HUES6 (cell line): ENCODE data around the gene RNU6-7.

Source experiments
- H3K27ac ChIP-seq: 2 replicates; pipeline ENCODE4 v1.7.0; 2013; ENCODE audit warnings: low read depth, mild to moderate bottlenecking, low read length, inconsistent platforms
- H3K27me3 ChIP-seq: 2 replicates; pipeline ENCODE4 v1.6.1; 2013; ENCODE audit warnings: low read length; ENCODE audit not compliant: control insufficient read depth, insufficient read depth
- H3K36me3 ChIP-seq: 2 replicates; pipeline ENCODE4 v1.6.1; 2013; ENCODE audit warnings: low read length; ENCODE audit not compliant: control insufficient read depth, insufficient read depth
- H3K4me1 ChIP-seq: 2 replicates; pipeline ENCODE4 v1.6.1; 2013; ENCODE audit warnings: low read length; ENCODE audit not compliant: control insufficient read depth, insufficient read depth
- H3K4me3 ChIP-seq: 2 replicates; pipeline ENCODE4 v1.5.1; 2013; ENCODE audit warnings: low read depth, low read length
- H3K9ac ChIP-seq: one replicate; pipeline ENCODE4 v1.6.1; 2013; ENCODE audit warnings: mild to moderate bottlenecking, low read length
- H3K9me3 ChIP-seq: 2 replicates; pipeline ENCODE4 v1.6.1; 2013; ENCODE audit warnings: low read depth, low read length; ENCODE audit not compliant: control insufficient read depth, insufficient read depth

The RNU6-7 gene

GRCh38 chr14:32230695-32231280 lies 28.9 kb downstream of the RNU6-7 start:
- H3K4me1 ChIP-seq: no peaks in the 10 kb centered on the region
- H3K9ac ChIP-seq: no peak overlapping the region
- no peaks in the 10 kb centered on the region for H3K9me3 ChIP-seq
- no peaks in the 10 kb centered on the region for H3K27me3 ChIP-seq
- H3K27ac ChIP-seq: no peak overlapping the region
- H3K36me3 ChIP-seq: no peaks in the 10 kb centered on the region
- H3K4me3 ChIP-seq: no peak overlapping the region

- no peaks in the 10 kb centered on the region for H3K9me3 ChIP-seq
- H3K27me3 ChIP-seq: no peaks in the 10 kb centered on the region
- H3K27ac ChIP-seq: no peak overlapping the region
- no peak overlapping the region for H3K9ac ChIP-seq
- H3K4me1 ChIP-seq: no peaks in the 10 kb centered on the region
- H3K36me3 ChIP-seq: no peaks in the 10 kb centered on the region
- no peak overlapping the region for H3K4me3 ChIP-seq
These were observed 30.6 kb downstream of the RNU6-7 start for GRCh38 chr14:32232481-32232880.

GRCh38 chr14:32233260-32233659 lies 31.4 kb downstream of the RNU6-7 start:
- H3K4me1 ChIP-seq: no peaks in the 10 kb centered on the region
- no peak overlapping the region for H3K4me3 ChIP-seq
- no peak overlapping the region for H3K9ac ChIP-seq
- no peak overlapping the region for H3K27ac ChIP-seq
- H3K36me3 ChIP-seq: no peaks in the 10 kb centered on the region
- H3K27me3 ChIP-seq: no peaks in the 10 kb centered on the region
- H3K9me3 ChIP-seq: no peaks in the 10 kb centered on the region

- Histone ChIP-seq H3K9ac (no peak overlapping the region), H3K9me3 (peaks cover 13% of the 10 kb centered on the region), H3K36me3 (no peaks in the 10 kb centered on the region), H3K4me1 (no peaks in the 10 kb centered on the region), H3K27ac (no peak overlapping the region), H3K27me3 (no peaks in the 10 kb centered on the region), H3K4me3 (no peak overlapping the region)
These were observed 42.6 kb downstream of the RNU6-7 start for GRCh38 chr14:32244404-32244803.

GRCh38 chr14:32246751-32247150 lies 44.9 kb downstream of the RNU6-7 start:
- H3K4me3 ChIP-seq: no peak overlapping the region
- H3K9ac ChIP-seq: no peak overlapping the region
- H3K36me3 ChIP-seq: no peaks in the 10 kb centered on the region
- H3K27me3 ChIP-seq: no peaks in the 10 kb centered on the region
- no peak overlapping the region for H3K27ac ChIP-seq
- H3K4me1 ChIP-seq: no peaks in the 10 kb centered on the region
- no peaks in the 10 kb centered on the region for H3K9me3 ChIP-seq

GRCh38 chr14:32249371-32249770 lies 47.5 kb downstream of the RNU6-7 start:
- Histone ChIP-seq H3K4me1 (no peaks in the 10 kb centered on the region), H3K9me3 (no peaks in the 10 kb centered on the region), H3K27ac (no peak overlapping the region), H3K9ac (no peak overlapping the region), H3K27me3 (no peaks in the 10 kb centered on the region), H3K4me3 (no peak overlapping the region), H3K36me3 (no peaks in the 10 kb centered on the region)

- Histone ChIP-seq H3K4me1 (no peaks in the 10 kb centered on the region), H3K27me3 (no peaks in the 10 kb centered on the region), H3K9me3 (no peaks in the 10 kb centered on the region)
These were observed 47.9 kb downstream of the RNU6-7 start for GRCh38 chr14:32249780-32250179.

GRCh38 chr14:32250681-32251080 lies 48.8 kb downstream of the RNU6-7 start:
- no peak overlapping the region for H3K27ac ChIP-seq
- H3K4me1 ChIP-seq: no peaks in the 10 kb centered on the region
- no peaks in the 10 kb centered on the region for H3K27me3 ChIP-seq
- H3K9me3 ChIP-seq: no peaks in the 10 kb centered on the region
- no peaks in the 10 kb centered on the region for H3K36me3 ChIP-seq
- H3K9ac ChIP-seq: no peak overlapping the region
- H3K4me3 ChIP-seq: no peak overlapping the region

More at GRCh38 chr14:32249780-32250179, 47.9 kb downstream of the RNU6-7 start:
- Histone ChIP-seq H3K9ac (no peak overlapping the region), H3K36me3 (no peaks in the 10 kb centered on the region), H3K27ac (no peak overlapping the region), H3K4me3 (no peak overlapping the region)

GRCh38 chr14:32251530-32251929 lies 49.7 kb downstream of the RNU6-7 start:
- Histone ChIP-seq H3K27me3 (no peaks in the 10 kb centered on the region), H3K9ac (no peak overlapping the region), H3K27ac (no peak overlapping the region), H3K36me3 (no peaks in the 10 kb centered on the region), H3K4me1 (no peaks in the 10 kb centered on the region), H3K9me3 (no peaks in the 10 kb centered on the region), H3K4me3 (no peak overlapping the region)
